ENCODE results near the gene DGLUCY.
"Not testable (repeated sequence)": the region's sequence is repeated elsewhere in the genome, so short reads cannot be mapped to it uniquely, and the experiment has no call there.

Gene DGLUCY, protein sequence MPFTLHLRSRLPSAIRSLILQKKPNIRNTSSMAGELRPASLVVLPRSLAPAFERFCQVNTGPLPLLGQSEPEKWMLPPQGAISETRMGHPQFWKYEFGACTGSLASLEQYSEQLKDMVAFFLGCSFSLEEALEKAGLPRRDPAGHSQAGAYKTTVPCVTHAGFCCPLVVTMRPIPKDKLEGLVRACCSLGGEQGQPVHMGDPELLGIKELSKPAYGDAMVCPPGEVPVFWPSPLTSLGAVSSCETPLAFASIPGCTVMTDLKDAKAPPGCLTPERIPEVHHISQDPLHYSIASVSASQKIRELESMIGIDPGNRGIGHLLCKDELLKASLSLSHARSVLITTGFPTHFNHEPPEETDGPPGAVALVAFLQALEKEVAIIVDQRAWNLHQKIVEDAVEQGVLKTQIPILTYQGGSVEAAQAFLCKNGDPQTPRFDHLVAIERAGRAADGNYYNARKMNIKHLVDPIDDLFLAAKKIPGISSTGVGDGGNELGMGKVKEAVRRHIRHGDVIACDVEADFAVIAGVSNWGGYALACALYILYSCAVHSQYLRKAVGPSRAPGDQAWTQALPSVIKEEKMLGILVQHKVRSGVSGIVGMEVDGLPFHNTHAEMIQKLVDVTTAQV

GRCh38 chr14:91113829-91114078 lies at the start of gene DGLUCY:
DGLUCY (plus strand) TSS chr14:91114073; CDS start chr14:91160295, 46,222 bp downstream.
- DNase-seq: peak; percentile 75

- no peak for DNase-seq
Measured at GRCh38 chr14:91065266-91065665, 48.6 kb upstream of the DGLUCY start.

GRCh38 chr14:91067186-91067585 lies 46.7 kb upstream of the DGLUCY start:
- DNase-seq: no peak

- no peak for DNase-seq
Measured at GRCh38 chr14:91068642-91069041, 45.2 kb upstream of the DGLUCY start.

GRCh38 chr14:91070572-91070971 lies 43.3 kb upstream of the DGLUCY start:
- DNase-seq: no peak

- no peak for DNase-seq
Measured at GRCh38 chr14:91075553-91075952, 38.3 kb upstream of the DGLUCY start.

- DNase-seq: no peak
Measured at GRCh38 chr14:91078095-91078737, 35.7 kb upstream of the DGLUCY start.

GRCh38 chr14:91080071-91080470 lies 33.8 kb upstream of the DGLUCY start:
- DNase-seq: no peak

- no peak for DNase-seq
Measured at GRCh38 chr14:91082282-91082681, 31.6 kb upstream of the DGLUCY start.

DNA sequence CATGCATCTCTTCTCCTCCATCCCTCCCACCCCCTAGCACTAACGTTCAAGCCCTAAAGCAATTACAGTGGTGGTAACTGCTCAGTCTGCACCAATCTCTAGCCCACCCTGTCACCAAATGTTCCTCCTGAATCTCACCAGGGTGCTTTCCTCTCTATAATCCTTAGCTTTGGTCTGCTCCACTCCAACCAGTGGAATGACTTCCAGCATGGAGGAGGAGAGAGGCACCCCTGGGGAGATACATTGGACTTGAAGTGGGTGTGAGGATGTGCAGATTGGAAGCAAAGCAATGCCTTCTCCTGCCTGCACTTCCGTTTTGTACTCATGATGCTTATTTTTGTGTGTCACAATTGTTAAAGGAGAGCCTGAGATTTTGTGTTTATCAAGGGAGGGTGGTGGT lies 29.4 kb upstream of the DGLUCY start:
- no peak for DNase-seq

DNA sequence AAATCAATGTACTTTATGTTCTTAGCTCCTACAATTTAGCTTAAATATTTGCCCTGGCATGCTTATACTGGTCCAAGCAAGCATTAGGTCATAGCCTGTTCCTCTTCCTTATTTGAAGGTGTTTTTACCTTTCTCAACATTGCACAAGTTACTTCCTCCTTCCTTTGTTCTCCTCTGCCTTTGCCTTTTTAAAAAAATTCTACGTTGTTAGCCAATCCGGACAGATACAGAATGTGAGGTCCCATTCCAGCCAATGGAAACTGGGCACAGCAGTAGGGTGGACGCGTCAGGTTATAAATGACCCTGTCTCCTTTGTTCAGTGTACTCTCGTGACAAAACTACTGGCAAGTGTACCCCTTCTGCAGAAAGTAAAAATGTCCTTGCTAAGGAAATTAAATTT lies 26.4 kb upstream of the DGLUCY start:
- not testable (repeated sequence) for DNase-seq

DNA sequence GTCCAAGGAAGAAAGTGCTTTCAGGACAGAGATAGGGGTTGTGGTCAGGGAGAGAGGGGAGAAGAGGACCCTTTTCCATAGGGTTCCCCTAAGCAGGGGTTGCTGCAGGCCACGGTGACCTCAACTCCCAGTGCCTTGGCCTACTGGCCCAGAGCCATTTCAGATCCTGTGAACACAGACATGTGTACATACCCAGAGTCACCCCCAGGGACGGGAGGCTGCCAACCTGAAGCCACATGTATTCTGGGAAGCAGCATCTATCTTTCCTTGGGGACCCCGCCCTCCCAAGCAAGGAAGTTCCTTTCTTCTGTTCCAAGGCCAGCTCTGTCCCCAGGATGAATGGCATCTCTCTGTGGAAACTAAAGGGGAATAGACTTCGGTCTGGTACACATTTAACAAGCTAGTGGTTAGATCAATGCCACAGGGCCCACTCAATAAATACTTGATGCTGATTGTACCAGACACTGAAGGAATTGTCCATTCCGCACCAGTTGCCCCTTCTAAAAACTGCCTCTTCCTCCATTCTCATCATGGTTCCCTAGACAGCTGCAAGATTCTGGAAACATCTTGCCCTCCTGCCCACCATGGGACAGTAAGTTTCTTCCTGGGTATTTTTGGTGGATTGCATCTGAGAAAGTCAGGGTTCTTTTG lies 25.2 kb upstream of the DGLUCY start:
- DNase-seq: no peak

GRCh38 chr14:91089958-91090535 lies 23.8 kb upstream of the DGLUCY start:
- no peak for DNase-seq

DNA sequence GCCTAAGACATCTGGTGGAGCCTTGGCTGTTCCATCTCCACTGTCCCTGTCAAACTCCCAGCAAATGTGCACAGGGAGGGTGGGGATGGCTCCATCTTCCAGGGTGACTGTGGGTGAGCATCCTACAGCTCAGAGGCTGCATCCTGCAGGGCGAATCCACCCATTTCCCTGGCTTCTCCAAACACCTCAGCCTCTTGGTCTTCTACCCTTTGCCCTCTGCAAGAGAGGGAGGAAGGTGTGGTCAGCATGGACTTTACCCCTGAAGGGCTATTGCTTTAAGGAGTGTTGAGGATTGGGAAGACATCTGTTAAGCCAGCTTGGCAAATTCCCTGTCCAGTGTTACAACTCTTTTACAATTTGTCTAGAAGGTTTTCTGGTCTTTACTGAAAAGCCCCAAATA lies 23.1 kb upstream of the DGLUCY start:
- DNase-seq: no peak

GRCh38 chr14:91092073-91092472 lies 21.8 kb upstream of the DGLUCY start:
- DNase-seq: no peak

- not testable (repeated sequence) for DNase-seq
Measured at GRCh38 chr14:91093743-91094472, 20.0 kb upstream of the DGLUCY start.

DNA sequence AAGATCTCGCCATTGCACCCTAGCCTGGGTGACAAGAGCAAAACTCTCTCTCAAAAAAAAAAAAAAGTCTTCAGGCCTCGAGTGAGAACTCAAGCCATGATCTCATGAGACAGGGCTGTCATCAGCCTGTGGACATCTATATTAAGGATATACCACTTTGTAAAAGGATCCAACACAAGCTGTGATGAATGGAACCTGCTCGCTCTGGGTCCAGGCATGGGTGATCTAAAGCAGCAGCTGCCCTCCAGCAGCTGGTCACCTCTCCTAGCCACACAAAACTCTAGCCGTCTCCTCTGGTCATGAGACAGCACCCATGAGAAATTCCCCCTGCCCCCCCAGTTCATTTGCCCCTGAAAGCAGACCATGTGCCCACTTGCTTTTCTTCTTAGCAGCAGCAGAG lies 19.1 kb upstream of the DGLUCY start:
- DNase-seq: no peak

DNA sequence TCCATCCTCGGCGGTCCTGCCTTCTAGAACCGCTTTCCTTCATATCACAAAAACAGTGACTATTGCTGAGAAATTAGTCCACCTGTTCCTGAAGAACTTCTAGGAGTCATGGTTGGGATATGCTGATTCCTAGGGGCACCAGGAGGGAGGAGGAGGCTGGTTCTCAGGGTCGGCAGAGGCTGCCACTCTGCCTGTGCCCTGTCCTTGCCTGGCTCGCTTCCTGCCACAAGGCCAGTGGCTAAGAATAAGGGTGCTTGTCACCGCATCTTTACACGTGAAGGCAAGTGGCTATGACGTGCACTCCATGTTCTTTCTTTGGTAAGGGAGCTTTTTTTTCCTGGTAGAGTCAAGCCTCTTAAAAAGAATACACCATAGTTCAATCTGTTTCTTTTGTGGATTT lies 18.7 kb upstream of the DGLUCY start:
- DNase-seq: no peak

DNA sequence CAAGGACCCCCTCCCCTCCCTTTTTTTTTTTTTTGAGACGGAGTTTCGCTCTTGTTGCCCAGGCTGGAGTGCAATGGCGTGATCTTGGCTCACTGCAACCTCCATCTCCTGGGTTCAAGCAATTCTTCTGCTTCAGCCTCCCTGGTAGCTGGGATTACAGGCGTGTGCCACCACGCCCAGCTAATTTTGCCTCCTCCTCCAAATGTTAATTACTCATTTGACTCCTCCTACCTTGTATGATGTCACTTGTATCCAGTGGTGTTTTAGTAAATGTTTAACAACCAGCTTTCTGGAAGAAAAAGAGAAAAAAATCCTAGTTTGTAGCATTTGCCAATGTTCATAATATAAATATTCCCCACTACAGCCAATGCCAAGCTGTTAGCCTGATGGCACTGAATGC lies 16.2 kb upstream of the DGLUCY start:
- DNase-seq: not testable (repeated sequence)

- no peak for DNase-seq
Measured at GRCh38 chr14:91098591-91098990, 15.3 kb upstream of the DGLUCY start.

DNA sequence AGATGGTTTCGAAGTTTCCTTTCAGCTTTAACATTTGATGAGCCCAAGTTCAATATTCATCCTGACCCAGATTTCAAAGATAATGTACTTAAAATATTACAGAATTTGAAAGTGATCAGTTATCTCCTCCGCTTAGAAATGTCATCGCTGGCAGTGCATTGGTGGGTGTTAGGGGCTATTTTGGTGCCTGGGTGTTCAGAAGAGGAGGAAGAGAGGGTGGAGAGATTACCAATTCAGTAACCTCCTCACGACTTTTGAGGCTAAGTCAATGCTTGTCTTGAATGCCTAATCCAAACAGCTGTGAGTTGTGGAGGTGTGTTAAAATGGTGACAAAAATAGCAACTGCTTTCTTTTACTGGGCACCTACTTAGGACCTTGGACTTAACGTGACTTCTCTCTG lies 13.8 kb upstream of the DGLUCY start:
- no peak for DNase-seq

DNA sequence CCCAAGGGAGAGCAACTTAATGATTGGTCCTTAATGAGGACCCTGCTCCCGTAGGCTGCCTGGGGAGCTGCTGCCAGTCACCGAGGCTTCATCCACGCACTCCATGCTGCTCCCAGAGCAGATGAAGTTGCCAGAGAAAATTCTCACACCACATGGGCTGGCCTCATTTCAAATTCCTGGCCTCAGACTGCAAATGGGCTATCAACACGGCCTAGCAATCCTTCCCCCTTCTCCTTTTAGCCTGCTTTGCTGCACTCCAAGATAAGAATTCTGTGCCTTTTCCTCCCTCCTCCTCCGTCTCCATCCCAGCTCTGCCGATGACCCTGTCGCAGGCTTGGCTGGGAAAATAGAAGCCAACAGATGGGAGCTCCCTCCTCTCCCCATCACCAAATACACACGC lies 10.8 kb upstream of the DGLUCY start:
- no peak for DNase-seq

Measured in NCI-H526 treated with DMSO at 0.1 percent for 48 hours (cell line).